Measurements from ENCODE around the gene CDKL4.

DNA sequence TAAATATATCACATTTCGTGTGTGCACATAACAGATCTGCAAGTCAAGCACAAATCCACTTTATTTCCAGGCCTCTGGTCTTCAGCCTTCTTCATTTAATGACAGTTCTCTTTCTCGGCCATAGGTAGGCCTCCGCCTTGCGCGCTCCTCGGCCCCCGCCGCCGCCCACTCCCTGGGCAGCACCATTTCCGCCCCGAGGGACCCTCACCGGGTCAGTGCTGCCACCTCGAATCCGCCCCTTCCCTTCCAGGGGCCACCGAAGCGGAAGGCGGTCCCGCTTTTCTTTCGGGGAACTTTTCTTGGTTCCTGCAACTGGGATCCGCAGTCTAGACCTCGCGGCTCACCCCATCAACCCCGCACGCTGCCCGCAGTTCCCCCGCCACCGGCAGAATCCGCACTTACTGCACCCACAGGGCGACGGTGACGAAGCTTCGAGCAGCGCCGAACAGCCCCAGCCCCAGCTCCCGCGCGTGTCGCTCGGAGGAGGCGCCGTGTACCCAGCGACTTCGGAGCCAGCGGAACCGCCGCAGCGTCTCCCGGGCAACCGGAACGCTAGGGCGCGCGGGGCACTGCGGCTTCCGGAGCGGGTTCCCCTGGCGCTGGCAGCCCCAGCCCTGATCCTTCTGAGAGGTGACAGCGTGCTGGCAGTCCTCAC is at the start of gene CDKL4:
- no peak for TF ChIP-seq POLR2A (IDR thresholded peaks at IDR 0.05; ENCODE audit: low read length)
- TF ChIP-seq GATA1 (IDR thresholded peaks at IDR 0.05; ENCODE audit: low read depth, low read length) = no peak
